ENCODE measurements around the gene GALK1. TPM values are rescaled to one million over a fixed set of nuclear protein-coding genes. Genes with fewer than 3 reads are reported as not detected.

Gene GALK1
- total and polyA plus RNA-seq, 2 of the 13 experiments (the other 11 are each of a cell fraction or from before 2014, with no cell fraction given) = 59.9 to 93.6 TPM

- no peak for TF ChIP-seq SYNCRIP (IDR thresholded peaks at IDR 0.05; ENCODE audit: insufficient read depth, low read depth, low read length)
- TF ChIP-seq CERS6 (CRISPR knock-in tag; IDR thresholded peaks at IDR 0.05) = no peak
- no peak for TF ChIP-seq BATF2 (CRISPR knock-in tag; IDR thresholded peaks at IDR 0.05)
- no peak for TF ChIP-seq ZNF570 (CRISPR knock-in tag; IDR thresholded peaks at IDR 0.05; ENCODE audit: borderline replicate concordance)
- no peak for TF ChIP-seq TBL1XR1 (IDR thresholded peaks at IDR 0.05; ENCODE audit: borderline replicate concordance, low read length, partially characterized antibody)
- TF ChIP-seq ARID3A (IDR thresholded peaks at IDR 0.05; ENCODE audit: low read depth, low read length) = no peak
- no peak; the same call in 1 of the 2 replicates for TF ChIP-seq ZNF331 (CRISPR knock-in tag; IDR thresholded peaks at IDR 0.05)
- no peak for TF ChIP-seq ZNF180 (CRISPR knock-in tag; IDR thresholded peaks at IDR 0.05; ENCODE audit: borderline replicate concordance, low read depth)
- TF ChIP-seq HOXA9 (CRISPR knock-in tag; IDR thresholded peaks at IDR 0.05; ENCODE audit: borderline replicate concordance) = no peak
- peak; percentile 28; the same call in 1 of the 2 replicates for TF ChIP-seq FOXA3 (CRISPR knock-in tag; IDR thresholded peaks at IDR 0.05)
- no peak for TF ChIP-seq EZH2 (conservative IDR thresholded peaks at IDR 0.05; ENCODE audit: low read depth, low read length)
- TF ChIP-seq ZBTB25 (CRISPR knock-in tag; IDR thresholded peaks at IDR 0.05) = no peak
- TF ChIP-seq NFIC (IDR thresholded peaks at IDR 0.05; ENCODE audit: low read length) = no peak
- no peak for TF ChIP-seq ZBTB37 (CRISPR knock-in tag; IDR thresholded peaks at IDR 0.05)
- no peak for TF ChIP-seq ZNF121 (CRISPR knock-in tag; IDR thresholded peaks at IDR 0.05)
- TF ChIP-seq HHEX (CRISPR knock-in tag; IDR thresholded peaks at IDR 0.05) = no peak
- TF ChIP-seq ZNF768 (CRISPR knock-in tag; IDR thresholded peaks at IDR 0.05) = no peak
- TF ChIP-seq POGZ (CRISPR knock-in tag; IDR thresholded peaks at IDR 0.05) = no peak
- no peak for TF ChIP-seq ZNF800 (CRISPR knock-in tag; IDR thresholded peaks at IDR 0.05)
These were observed 26.7 kb downstream of the GALK1 start (continued) for GRCh38 chr17:75738218-75738802.

Data from HepG2 (cell line).